ENCODE results near the gene GPR143.

Gene GPR143

DNA sequence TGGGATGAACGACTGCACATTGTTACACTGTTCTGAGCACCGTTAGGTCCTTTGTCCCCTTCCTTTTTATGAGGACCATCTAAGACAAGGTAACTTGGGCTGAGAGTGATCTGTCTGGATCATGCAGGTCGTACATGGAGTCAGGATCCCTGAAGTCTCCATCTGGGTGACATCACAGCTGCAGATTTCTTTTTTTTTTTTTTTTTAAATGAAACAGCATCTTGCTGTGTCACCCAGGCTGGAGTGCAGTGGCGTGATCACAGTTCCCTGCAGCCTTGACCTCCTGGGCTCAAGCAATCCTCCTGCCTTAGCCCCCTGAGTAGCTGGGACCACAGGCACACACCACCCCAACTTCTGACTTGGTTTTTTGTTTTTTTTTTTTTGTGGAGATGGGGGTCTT lies 37.1 kb upstream of the GPR143 start:
- no peak for TF ChIP-seq REST (IDR thresholded peaks at IDR 0.05; ENCODE audit: low read depth)
- TF ChIP-seq RAD21 (IDR thresholded peaks at IDR 0.05; ENCODE audit: low read depth), result no peak
- no peak for TF ChIP-seq EGR1 (IDR thresholded peaks at IDR 0.05)
- TF ChIP-seq, protein P1, sequence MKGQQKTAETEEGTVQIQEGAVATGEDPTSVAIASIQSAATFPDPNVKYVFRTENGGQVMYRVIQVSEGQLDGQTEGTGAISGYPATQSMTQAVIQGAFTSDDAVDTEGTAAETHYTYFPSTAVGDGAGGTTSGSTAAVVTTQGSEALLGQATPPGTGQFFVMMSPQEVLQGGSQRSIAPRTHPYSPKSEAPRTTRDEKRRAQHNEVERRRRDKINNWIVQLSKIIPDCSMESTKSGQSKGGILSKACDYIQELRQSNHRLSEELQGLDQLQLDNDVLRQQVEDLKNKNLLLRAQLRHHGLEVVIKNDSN (IDR thresholded peaks at IDR 0.05), result no peak

DNA sequence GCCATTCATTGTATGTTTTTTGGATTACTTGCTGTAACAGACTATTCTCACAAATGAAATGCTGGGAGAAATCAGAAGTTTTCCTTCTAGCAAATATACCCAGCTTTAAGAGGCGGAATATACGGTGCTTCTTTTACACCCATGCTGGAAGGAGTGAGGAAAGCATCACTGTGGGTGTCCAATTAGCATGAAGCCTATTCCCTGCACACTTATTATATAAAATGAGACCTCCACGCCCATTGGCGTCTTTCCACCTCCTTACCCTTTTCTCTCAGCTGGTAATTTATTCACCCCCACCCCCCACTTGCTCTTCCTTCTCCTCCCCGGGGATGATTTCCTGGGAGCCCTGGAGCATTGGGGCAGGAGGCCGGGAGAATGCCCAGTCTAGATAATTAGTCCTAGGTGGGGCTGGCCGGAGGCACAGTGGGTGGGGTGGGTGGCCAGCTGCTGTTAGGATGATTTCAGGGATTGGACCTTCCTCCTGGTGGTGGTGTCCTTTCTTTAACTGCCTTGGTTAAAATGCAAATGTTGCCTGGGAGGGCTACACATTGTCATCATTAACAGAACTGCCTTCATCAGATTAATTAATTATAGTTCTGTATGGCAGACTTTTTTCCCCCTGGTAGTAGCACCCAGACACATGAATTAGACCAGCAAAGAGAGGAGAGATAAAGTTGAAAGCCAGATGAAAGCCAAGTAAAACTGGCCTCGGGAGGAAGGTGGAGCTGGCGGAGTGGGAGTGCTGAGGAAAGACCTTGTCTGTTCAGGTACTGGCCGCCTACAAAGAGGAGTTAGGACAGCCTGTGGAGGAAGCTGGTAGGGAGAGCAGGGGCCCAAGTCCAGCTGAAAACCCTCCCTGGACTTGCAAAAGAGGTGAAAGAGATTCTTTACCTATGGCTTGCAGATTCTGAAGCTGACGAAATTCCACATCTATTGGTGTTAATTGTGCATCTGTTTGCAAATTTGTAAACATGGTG lies 32.0 kb upstream of the GPR143 start:
- TF ChIP-seq YY1 (IDR thresholded peaks at IDR 0.05; ENCODE audit: low read depth) (no peak), CREB1 (IDR thresholded peaks at IDR 0.05; ENCODE audit: low read depth) (no peak), TEAD4 (IDR thresholded peaks at IDR 0.05) (no peak), MAX (IDR thresholded peaks at IDR 0.05) (no peak), FOXM1 (IDR thresholded peaks at IDR 0.05; ENCODE audit: borderline replicate concordance, low read depth) (no peak), TAF1 (IDR thresholded peaks at IDR 0.05; ENCODE audit: low read depth) (no peak), RAD21 (IDR thresholded peaks at IDR 0.05; ENCODE audit: low read depth) (no peak), NFIC (IDR thresholded peaks at IDR 0.05) (no peak)

DNA sequence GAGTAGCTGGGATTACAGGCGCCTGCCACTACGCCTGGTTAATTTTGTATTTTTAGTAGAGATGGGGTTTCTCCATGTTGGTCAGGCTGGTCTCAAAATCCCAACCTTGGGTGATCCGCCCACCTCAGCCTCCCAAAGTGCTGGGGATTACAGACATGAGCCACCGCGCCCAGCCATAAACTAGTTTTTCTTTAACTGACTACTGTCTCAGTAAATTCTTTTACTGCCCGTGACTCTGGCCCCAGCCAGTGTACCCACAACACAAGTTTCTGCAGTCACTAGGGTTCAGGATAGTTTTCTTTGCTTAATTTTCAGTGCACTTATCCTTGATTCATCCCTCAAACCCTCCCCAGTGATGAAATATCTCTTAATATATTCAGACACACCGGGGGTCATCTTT lies 28.8 kb upstream of the GPR143 start:
- TF ChIP-seq NFIC (IDR thresholded peaks at IDR 0.05) (no peak), FOXM1 (IDR thresholded peaks at IDR 0.05; ENCODE audit: borderline replicate concordance, low read depth) (no peak), YY1 (IDR thresholded peaks at IDR 0.05; ENCODE audit: low read depth) (no peak), REST (IDR thresholded peaks at IDR 0.05; ENCODE audit: low read depth) (no peak)

- TF ChIP-seq RAD21 (IDR thresholded peaks at IDR 0.05; ENCODE audit: low read depth) (no peak), MAX (IDR thresholded peaks at IDR 0.05) (no peak), TAF1 (IDR thresholded peaks at IDR 0.05; ENCODE audit: low read depth) (no peak), EP300 (IDR thresholded peaks at IDR 0.05; ENCODE audit: borderline replicate concordance) (no peak), NFIC (IDR thresholded peaks at IDR 0.05) (no peak), REST (IDR thresholded peaks at IDR 0.05; ENCODE audit: low read depth) (no peak), EGR1 (IDR thresholded peaks at IDR 0.05) (no peak), CREB1 (IDR thresholded peaks at IDR 0.05; ENCODE audit: low read depth) (no peak), YY1 (IDR thresholded peaks at IDR 0.05; ENCODE audit: low read depth) (no peak), FOXM1 (IDR thresholded peaks at IDR 0.05; ENCODE audit: borderline replicate concordance, low read depth) (no peak), TCF12 (IDR thresholded peaks at IDR 0.05; ENCODE audit: low read depth) (no peak), ZBTB7A (IDR thresholded peaks at IDR 0.05; ENCODE audit: low read depth) (no peak), CEBPB (IDR thresholded peaks at IDR 0.05) (no peak), TEAD4 (IDR thresholded peaks at IDR 0.05) (no peak)
- TF ChIP-seq, protein P1 (IDR thresholded peaks at IDR 0.05), result no peak
These were observed 25.2 kb upstream of the GPR143 start for GRCh38 chrX:9790866-9791265.

- no peak for TF ChIP-seq TEAD4 (IDR thresholded peaks at IDR 0.05)
These were observed 23.9 kb upstream of the GPR143 start for GRCh38 chrX:9789555-9789954.
